ENCODE results near the gene NPY2R.

The NPY2R gene

GRCh38 chr4:155208258-155209054 is at the start of gene NPY2R:
Gene NPY2R, plus strand, starts transcription at chr4:155208636. Its CDS starts 5,304 bp downstream, at chr4:155213940.
- peak; percentile 11 for DNase-seq

GRCh38 chr4:155161357-155161756 is 47.1 kb upstream of the NPY2R start:
- DNase-seq: no peak

- no peak for DNase-seq
These were observed 43.7 kb upstream of the NPY2R start for GRCh38 chr4:155164718-155165117.

- no peak for DNase-seq
These were observed 37.9 kb upstream of the NPY2R start for GRCh38 chr4:155170569-155170968.

- no peak for DNase-seq
These were observed 35.1 kb upstream of the NPY2R start for GRCh38 chr4:155173371-155173770.

GRCh38 chr4:155174668-155175067 is 33.8 kb upstream of the NPY2R start:
- DNase-seq: no peak

- DNase-seq: no peak
These were observed 29.2 kb upstream of the NPY2R start for GRCh38 chr4:155179216-155179615.

- no peak for DNase-seq
These were observed 21.5 kb upstream of the NPY2R start for GRCh38 chr4:155186972-155187371.

- no peak for DNase-seq
These were observed 20.4 kb upstream of the NPY2R start for GRCh38 chr4:155187989-155188388.

GRCh38 chr4:155190099-155190498 is 18.3 kb upstream of the NPY2R start:
- DNase-seq: no peak

- no peak for DNase-seq
These were observed 10.7 kb upstream of the NPY2R start for GRCh38 chr4:155197757-155198156.

GRCh38 chr4:155207534-155208257 is 740 bp upstream of the NPY2R start:
- peak; percentile 25 for DNase-seq

GRCh38 chr4:155220025-155220424 is 11.6 kb downstream of the NPY2R start:
- no peak for DNase-seq

- DNase-seq: no peak
These were observed 18.7 kb downstream of the NPY2R start for GRCh38 chr4:155227131-155227530.

GRCh38 chr4:155228713-155229112 is 20.3 kb downstream of the NPY2R start:
- no peak for DNase-seq

GRCh38 chr4:155232432-155232831 is 24.0 kb downstream of the NPY2R start:
- no peak for DNase-seq

GRCh38 chr4:155234206-155234605 is 25.8 kb downstream of the NPY2R start:
- DNase-seq: no peak

GRCh38 chr4:155237567-155237966 is 29.1 kb downstream of the NPY2R start:
- DNase-seq: no peak

- no peak for DNase-seq
These were observed 32.8 kb downstream of the NPY2R start for GRCh38 chr4:155241225-155241624.

GRCh38 chr4:155241664-155242063 is 33.2 kb downstream of the NPY2R start:
- no peak for DNase-seq

- DNase-seq: no peak
These were observed 36.7 kb downstream of the NPY2R start for GRCh38 chr4:155245105-155245504.

GRCh38 chr4:155248002-155248896 is 39.8 kb downstream of the NPY2R start:
- DNase-seq: no peak

GRCh38 chr4:155249016-155249566 is 40.7 kb downstream of the NPY2R start:
- no peak for DNase-seq

All from NCI-H510A treated with DMSO at 0.1 percent for 48 hours (cell line).